ENCODE results near the gene ATP8A1.

ATP8A1 gene

GRCh38 chr4:42416017-42416416 lies 240.9 kb downstream of the ATP8A1 start:
- FAIRE-seq: no peak
- no peak for DNase-seq (ENCODE audit: insufficient read length, low spot score)
- peak; percentile 58 for TF ChIP-seq SPI1 (IDR thresholded peaks at IDR 0.05; ENCODE audit: low read depth, low read length)
- no peak for TF ChIP-seq TAF1 (IDR thresholded peaks at IDR 0.05; ENCODE audit: low read depth, low read length)
- no peak for TF ChIP-seq POLR2AphosphoS5 (IDR thresholded peaks at IDR 0.05; ENCODE audit: low read depth, low read length)

- DNase-seq (ENCODE audit: insufficient read length, low spot score): no peak
- FAIRE-seq: no peak
- TF ChIP-seq TAF1 (IDR thresholded peaks at IDR 0.05; ENCODE audit: low read depth, low read length): no peak
- TF ChIP-seq SPI1 (IDR thresholded peaks at IDR 0.05; ENCODE audit: low read depth, low read length): no peak
- TF ChIP-seq POLR2AphosphoS5 (IDR thresholded peaks at IDR 0.05; ENCODE audit: low read depth, low read length): no peak
- TF ChIP-seq PAX5 (IDR thresholded peaks at IDR 0.05; ENCODE audit: insufficient read depth, low read length, severe bottlenecking): no peak
- no peak for TF ChIP-seq POU2F2 (IDR thresholded peaks at IDR 0.05; ENCODE audit: low read depth, low read length)
- TF ChIP-seq POLR2A (IDR thresholded peaks at IDR 0.05; ENCODE audit: low read depth, low read length): no peak
These were observed 241.6 kb downstream of the ATP8A1 start for GRCh38 chr4:42415281-42415680.

DNA sequence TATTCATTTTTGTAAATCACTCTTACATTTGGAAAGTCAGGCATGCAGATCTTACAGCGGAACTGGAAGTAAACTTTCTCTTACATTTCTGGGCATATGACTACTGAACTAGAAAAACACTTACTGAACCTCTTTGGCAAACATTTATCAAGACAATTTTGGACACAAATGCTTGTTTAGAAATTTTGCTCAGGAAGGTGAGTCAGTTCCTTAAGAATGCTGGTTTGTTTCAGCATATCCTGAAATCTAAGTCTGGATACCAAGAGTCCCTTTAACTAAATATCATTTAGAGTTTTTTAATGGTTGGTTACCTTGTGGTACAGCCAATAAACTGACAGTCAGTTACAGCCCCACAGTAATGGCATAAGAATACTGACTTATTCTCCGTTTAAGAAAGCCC lies 244.7 kb downstream of the ATP8A1 start:
- no peak for TF ChIP-seq POU2F2 (IDR thresholded peaks at IDR 0.05; ENCODE audit: low read depth, low read length)
- TF ChIP-seq POLR2AphosphoS5 (IDR thresholded peaks at IDR 0.05; ENCODE audit: low read depth, low read length): no peak
- TF ChIP-seq SPI1 (IDR thresholded peaks at IDR 0.05; ENCODE audit: low read depth, low read length): no peak
- TF ChIP-seq POLR2A (IDR thresholded peaks at IDR 0.05; ENCODE audit: low read depth, low read length): no peak
- TF ChIP-seq PAX5 (IDR thresholded peaks at IDR 0.05; ENCODE audit: insufficient read depth, low read length, severe bottlenecking): no peak
- TF ChIP-seq TAF1 (IDR thresholded peaks at IDR 0.05; ENCODE audit: low read depth, low read length): no peak
- FAIRE-seq: no peak
- DNase-seq (ENCODE audit: insufficient read length, low spot score): no peak

DNA sequence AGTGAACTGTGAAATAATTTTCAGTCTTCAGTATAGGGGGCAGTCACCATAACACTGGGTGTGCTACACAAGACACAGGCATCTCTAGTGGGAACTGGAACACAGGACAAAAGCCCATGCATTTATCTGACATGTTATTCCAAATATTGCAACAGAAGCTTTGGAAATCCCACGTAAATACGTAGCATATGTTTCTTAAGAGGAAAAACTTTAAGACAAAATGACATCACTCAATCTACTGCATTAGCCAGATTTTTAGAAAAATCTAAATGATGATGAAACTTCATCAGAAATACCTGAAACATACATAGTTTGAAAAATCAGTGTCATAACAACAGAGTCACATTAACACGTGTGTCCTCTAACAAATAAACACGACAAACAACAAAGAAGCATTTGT lies 245.1 kb downstream of the ATP8A1 start:
- FAIRE-seq (no peak), DNase-seq (ENCODE audit: insufficient read length, low spot score) (no peak)
- TF ChIP-seq POLR2A (IDR thresholded peaks at IDR 0.05; ENCODE audit: low read depth, low read length): no peak
- no peak for TF ChIP-seq PAX5 (IDR thresholded peaks at IDR 0.05; ENCODE audit: insufficient read depth, low read length, severe bottlenecking)
- no peak for TF ChIP-seq POLR2AphosphoS5 (IDR thresholded peaks at IDR 0.05; ENCODE audit: low read depth, low read length)

DNA sequence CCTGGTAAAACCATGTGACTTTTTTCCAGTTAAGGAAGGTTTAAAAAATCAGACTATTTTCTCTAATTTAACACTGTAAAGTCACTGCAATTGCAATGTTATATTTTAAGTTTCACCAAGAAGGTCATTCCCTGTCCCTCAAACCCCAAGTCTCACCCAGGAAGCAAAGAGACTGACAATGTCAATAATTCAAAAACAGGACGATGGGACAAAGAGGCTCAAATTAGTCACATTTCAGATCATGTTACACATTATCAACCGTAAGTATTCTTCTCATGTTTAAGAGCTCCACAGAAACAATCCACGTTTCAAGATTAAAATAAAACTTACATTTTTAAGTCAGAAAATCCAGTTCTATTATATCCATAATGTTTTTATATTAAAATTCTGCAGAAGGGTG lies 246.5 kb downstream of the ATP8A1 start:
- no peak for FAIRE-seq
- DNase-seq (ENCODE audit: insufficient read length, low spot score): no peak
- no peak for TF ChIP-seq TAF1 (IDR thresholded peaks at IDR 0.05; ENCODE audit: low read depth, low read length)
- TF ChIP-seq SPI1 (IDR thresholded peaks at IDR 0.05; ENCODE audit: low read depth, low read length): no peak
- no peak for TF ChIP-seq POLR2AphosphoS5 (IDR thresholded peaks at IDR 0.05; ENCODE audit: low read depth, low read length)
- TF ChIP-seq PAX5 (IDR thresholded peaks at IDR 0.05; ENCODE audit: insufficient read depth, low read length, severe bottlenecking): no peak
- no peak for TF ChIP-seq POU2F2 (IDR thresholded peaks at IDR 0.05; ENCODE audit: low read depth, low read length)
- no peak for TF ChIP-seq POLR2A (IDR thresholded peaks at IDR 0.05; ENCODE audit: low read depth, low read length)

- FAIRE-seq (peak; percentile 40), DNase-seq (ENCODE audit: insufficient read length, low spot score) (no peak)
- TF ChIP-seq POLR2AphosphoS5 (IDR thresholded peaks at IDR 0.05; ENCODE audit: low read depth, low read length) (no peak), TAF1 (IDR thresholded peaks at IDR 0.05; ENCODE audit: low read depth, low read length) (no peak), SPI1 (IDR thresholded peaks at IDR 0.05; ENCODE audit: low read depth, low read length) (no peak), POLR2A (IDR thresholded peaks at IDR 0.05; ENCODE audit: low read depth, low read length) (no peak), PAX5 (IDR thresholded peaks at IDR 0.05; ENCODE audit: insufficient read depth, low read length, severe bottlenecking) (no peak)
These were observed 252.9 kb downstream of the ATP8A1 start for GRCh38 chr4:42404001-42404400.

GRCh38 chr4:42401171-42401570 lies 255.7 kb downstream of the ATP8A1 start:
- TF ChIP-seq POLR2A (IDR thresholded peaks at IDR 0.05; ENCODE audit: low read depth, low read length): no peak
- no peak for TF ChIP-seq PAX5 (IDR thresholded peaks at IDR 0.05; ENCODE audit: insufficient read depth, low read length, severe bottlenecking)
- no peak for TF ChIP-seq POU2F2 (IDR thresholded peaks at IDR 0.05; ENCODE audit: low read depth, low read length)
- no peak for TF ChIP-seq TAF1 (IDR thresholded peaks at IDR 0.05; ENCODE audit: low read depth, low read length)
- no peak for TF ChIP-seq POLR2AphosphoS5 (IDR thresholded peaks at IDR 0.05; ENCODE audit: low read depth, low read length)
- TF ChIP-seq SPI1 (IDR thresholded peaks at IDR 0.05; ENCODE audit: low read depth, low read length): no peak
- DNase-seq (ENCODE audit: insufficient read length, low spot score) (no peak), FAIRE-seq (peak; percentile 60)

DNA sequence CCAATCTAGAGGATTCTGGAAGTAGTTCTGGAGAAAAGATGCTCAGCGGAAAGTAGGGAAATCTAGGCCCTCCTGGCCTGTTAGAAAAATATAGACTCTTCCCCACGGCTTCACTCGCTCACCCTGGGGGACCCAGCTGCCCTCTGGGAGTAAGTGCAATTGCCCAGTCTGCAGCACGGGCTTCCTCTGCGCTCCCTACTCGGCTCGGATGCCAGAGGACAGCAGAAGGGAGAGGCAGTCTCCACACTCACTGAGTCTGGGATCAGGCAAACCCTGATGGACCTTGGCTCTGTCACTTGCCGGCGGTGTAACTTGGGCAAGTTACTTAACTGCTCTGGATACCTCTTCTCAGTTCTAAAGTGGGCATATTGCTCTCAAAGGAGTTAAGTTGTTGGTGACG lies 257.5 kb downstream of the ATP8A1 start:
- no peak for TF ChIP-seq TAF1 (IDR thresholded peaks at IDR 0.05; ENCODE audit: low read depth, low read length)
- no peak for TF ChIP-seq POLR2AphosphoS5 (IDR thresholded peaks at IDR 0.05; ENCODE audit: low read depth, low read length)
- no peak for TF ChIP-seq PAX5 (IDR thresholded peaks at IDR 0.05; ENCODE audit: insufficient read depth, low read length, severe bottlenecking)
- no peak for TF ChIP-seq POLR2A (IDR thresholded peaks at IDR 0.05; ENCODE audit: low read depth, low read length)
- TF ChIP-seq SPI1 (IDR thresholded peaks at IDR 0.05; ENCODE audit: low read depth, low read length): no peak
- no peak for TF ChIP-seq POU2F2 (IDR thresholded peaks at IDR 0.05; ENCODE audit: low read depth, low read length)
- DNase-seq (ENCODE audit: insufficient read length, low spot score) (no peak), FAIRE-seq (peak; percentile 59)

DNA sequence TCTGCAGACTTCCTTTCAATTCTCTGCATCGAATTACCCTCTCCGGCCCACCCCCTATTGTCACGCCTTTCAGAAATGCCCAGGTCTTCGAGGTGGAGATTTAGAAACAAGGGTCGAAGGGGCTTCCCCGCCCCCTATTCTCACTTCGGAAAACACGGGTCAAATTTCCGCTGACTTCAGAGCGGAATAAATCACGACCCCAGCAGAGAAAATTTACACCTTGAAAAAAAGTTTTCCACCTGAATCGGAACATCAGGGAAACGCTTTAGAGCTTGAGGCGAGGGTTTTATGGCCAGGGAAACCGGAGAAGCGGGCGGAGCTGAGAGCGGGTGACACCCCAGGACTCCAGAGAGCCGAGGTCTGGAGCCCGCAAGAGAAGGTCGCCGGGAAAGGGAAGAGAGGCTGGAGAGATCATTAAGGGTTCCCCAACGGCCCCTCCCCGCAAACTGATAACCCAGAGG lies 258.0 kb downstream of the ATP8A1 start:
- TF ChIP-seq POU2F2 (IDR thresholded peaks at IDR 0.05; ENCODE audit: low read depth, low read length): no peak
- TF ChIP-seq PAX5 (IDR thresholded peaks at IDR 0.05; ENCODE audit: insufficient read depth, low read length, severe bottlenecking): no peak
- no peak for TF ChIP-seq TAF1 (IDR thresholded peaks at IDR 0.05; ENCODE audit: low read depth, low read length)
- no peak for TF ChIP-seq POLR2AphosphoS5 (IDR thresholded peaks at IDR 0.05; ENCODE audit: low read depth, low read length)
- no peak for TF ChIP-seq POLR2A (IDR thresholded peaks at IDR 0.05; ENCODE audit: low read depth, low read length)
- no peak for TF ChIP-seq SPI1 (IDR thresholded peaks at IDR 0.05; ENCODE audit: low read depth, low read length)
- no peak for DNase-seq (ENCODE audit: insufficient read length, low spot score)
- peak; percentile 9 for FAIRE-seq

DNA sequence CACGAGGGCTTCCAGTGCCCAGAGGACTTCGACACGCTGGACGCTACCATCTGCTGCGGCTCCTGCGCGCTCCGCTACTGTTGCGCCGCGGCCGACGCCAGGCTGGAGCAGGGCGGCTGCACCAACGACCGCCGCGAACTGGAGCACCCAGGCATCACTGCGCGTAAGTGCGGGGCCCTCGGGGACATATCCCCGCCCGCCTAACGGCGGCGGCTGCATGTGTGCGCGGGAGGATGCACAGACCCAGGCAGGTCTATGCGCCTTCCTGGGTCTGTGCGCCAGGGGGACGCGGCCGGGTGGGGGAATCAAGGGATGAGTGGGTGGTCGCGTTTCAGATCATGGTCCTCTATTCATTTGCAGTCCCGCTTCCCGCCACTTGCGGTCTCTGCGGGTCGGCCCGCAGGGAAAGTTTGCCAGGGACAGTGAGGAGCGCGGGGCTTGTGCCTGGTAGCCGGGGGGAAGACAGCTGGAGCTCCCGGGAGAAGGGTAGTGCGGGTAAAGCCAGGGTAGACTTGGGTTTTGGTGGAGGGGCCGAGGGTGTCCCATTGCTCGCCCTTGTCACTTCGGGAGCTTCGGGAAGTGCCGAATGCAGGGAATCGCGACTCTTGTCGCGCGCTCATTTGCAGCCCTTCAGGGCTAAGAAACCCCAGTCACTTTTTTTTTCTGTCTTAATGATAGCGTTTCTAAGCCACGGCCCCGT lies 258.6 kb downstream of the ATP8A1 start:
- FAIRE-seq: peak; percentile 87
- TF ChIP-seq TAF1 (IDR thresholded peaks at IDR 0.05; ENCODE audit: low read depth, low read length) (no peak), PAX5 (IDR thresholded peaks at IDR 0.05; ENCODE audit: insufficient read depth, low read length, severe bottlenecking) (no peak), POLR2AphosphoS5 (IDR thresholded peaks at IDR 0.05; ENCODE audit: low read depth, low read length) (no peak), POU2F2 (IDR thresholded peaks at IDR 0.05; ENCODE audit: low read depth, low read length) (no peak), SPI1 (IDR thresholded peaks at IDR 0.05; ENCODE audit: low read depth, low read length) (no peak), POLR2A (IDR thresholded peaks at IDR 0.05; ENCODE audit: low read depth, low read length) (no peak)
- peak; percentile 35 for DNase-seq (ENCODE audit: insufficient read length, low spot score)
